ENCODE data around the gene CD96. TPM values are rescaled to one million over a fixed set of nuclear protein-coding genes. Genes with fewer than 3 reads are reported as not detected.

Gene CD96
- total and polyA plus RNA-seq, 2 donors (not counting 3 experiments of a cell fraction or from before 2014, with no cell fraction given), result not detected

GRCh38 chr3:111694471-111694870 is 152.5 kb downstream of the CD96 start:
- intact Hi-C loops (cut with micrococcal nuclease), result no loop called here
- H4K20me1 ChIP-seq (replicated peaks; ENCODE audit: control insufficient read depth, extremely low read depth, insufficient read depth, low read length), result no peaks in the 10 kb centered on the region
- DNase-seq (ENCODE audit: low read depth, low spot score) (no peak), FAIRE-seq (no peak)
- ChIA-PET POLR2A (no interaction called here), CTCF (interaction anchor here (1.1 to 2.3 kb wide), 4 partner anchors 9 to 319 kb away, joined by 3 to 10 read pairs (median 6); no protein-coding TSS in a partner anchor)
- H3K9me1 ChIP-seq (replicated peaks; ENCODE audit: control insufficient read depth, extremely low read depth, insufficient read depth, low read length), result no peaks in the 10 kb centered on the region
- H3K4me1 ChIP-seq (ENCODE audit: control insufficient read depth, extremely low read depth, insufficient read depth, low read length), result peaks cover 12% of the 10 kb centered on the region
- no peak overlapping the region for H3K9ac ChIP-seq (replicated peaks; ENCODE audit: extremely low read depth, insufficient read depth, low read length)
- no peaks in the 10 kb centered on the region for H3K79me2 ChIP-seq (ENCODE audit: control insufficient read depth, insufficient read depth, low read length)
- H3K36me3 ChIP-seq (ENCODE audit: control insufficient read depth in 2 of 2, extremely low read depth in 1 of 2, insufficient read depth in 2 of 2, low read length in 2 of 2), result no peaks in the 10 kb centered on the region
- no peak overlapping the region for H3K4me2 ChIP-seq (ENCODE audit: insufficient read depth, low read length)
- no peak overlapping the region for H3K4me3 ChIP-seq (replicated peaks in 1 of 3; ENCODE audit: insufficient read depth in 1 of 3, low read depth in 1 of 3, low read length in 3 of 3)
- no peaks in the 10 kb centered on the region for H3K9me3 ChIP-seq (replicated peaks; ENCODE audit: control insufficient read depth, insufficient read depth, low read length)
- no peak for TF ChIP-seq JUN (IDR thresholded peaks at IDR 0.05; ENCODE audit: borderline replicate concordance, insufficient read depth, insufficient read length, low read depth)
- no peak for TF ChIP-seq POLR2AphosphoS5 (IDR thresholded peaks at IDR 0.05; ENCODE audit: insufficient read depth, low read depth, low read length)
- TF ChIP-seq FOS (IDR thresholded peaks at IDR 0.05; ENCODE audit: borderline replicate concordance, insufficient read depth, low read length), result no peak
- no peak for TF ChIP-seq MAX (IDR thresholded peaks at IDR 0.05; ENCODE audit: insufficient read depth, insufficient read length)
- TF ChIP-seq GATA2 (IDR thresholded peaks at IDR 0.05; ENCODE audit: insufficient read depth, insufficient read length, low read depth, low read length), result no peak
- BruUV-seq (replicated peaks), result no TSS peak
- no peak overlapping the region for H3K27ac ChIP-seq (ENCODE audit: insufficient read depth, low read depth, low read length)
- no peak overlapping the region for H2AFZ ChIP-seq (ENCODE audit: low read depth, low read length)
- H3K27me3 ChIP-seq (ENCODE audit: control insufficient read depth in 2 of 2, insufficient read depth in 2 of 2, low read length in 2 of 2), result no peaks in the 10 kb centered on the region
- dilution Hi-C loops (cut with MboI; ENCODE audit: extremely low pct_ligation_motif_present, low sequenced_read_pairs), result no loop called here

- POLR2A ChIA-PET, result no interaction called here
- intact Hi-C loops (cut with micrococcal nuclease), result no loop called here
- dilution Hi-C loops (cut with MboI; ENCODE audit: extremely low pct_ligation_motif_present, low sequenced_read_pairs), result no loop called here
- H3K36me3 ChIP-seq (ENCODE audit: control insufficient read depth in 2 of 2, extremely low read depth in 1 of 2, insufficient read depth in 2 of 2, low read length in 2 of 2), result no peaks in the 10 kb centered on the region
- DNase-seq (ENCODE audit: low read depth, low spot score) (peak; percentile 40), FAIRE-seq (peak; percentile 75)
- no peak overlapping the region for H2AFZ ChIP-seq (ENCODE audit: low read depth, low read length)
- CTCF ChIA-PET, result interaction anchor here (0.8 to 2.3 kb wide), 7 partner anchors 8 to 318 kb away, joined by 3 to 7 read pairs (median 5); no protein-coding TSS in a partner anchor
- BruUV-seq (replicated peaks), result no TSS peak
- no peaks in the 10 kb centered on the region for H3K79me2 ChIP-seq (ENCODE audit: control insufficient read depth, insufficient read depth, low read length)
- peak overlapping the region; percentile 45 for H3K4me2 ChIP-seq (ENCODE audit: insufficient read depth, low read length)
- H3K27me3 ChIP-seq (ENCODE audit: control insufficient read depth in 2 of 2, insufficient read depth in 2 of 2, low read length in 2 of 2), result no peaks in the 10 kb centered on the region
- no peak overlapping the region for H3K4me3 ChIP-seq (replicated peaks in 1 of 3; ENCODE audit: insufficient read depth in 1 of 3, low read depth in 1 of 3, low read length in 3 of 3)
- no peak overlapping the region for H3K9ac ChIP-seq (replicated peaks; ENCODE audit: extremely low read depth, insufficient read depth, low read length)
- H4K20me1 ChIP-seq (replicated peaks; ENCODE audit: control insufficient read depth, extremely low read depth, insufficient read depth, low read length), result no peaks in the 10 kb centered on the region
- no peaks in the 10 kb centered on the region for H3K9me1 ChIP-seq (replicated peaks; ENCODE audit: control insufficient read depth, extremely low read depth, insufficient read depth, low read length)
- TF ChIP-seq GATA2 (IDR thresholded peaks at IDR 0.05; ENCODE audit: insufficient read depth, insufficient read length, low read depth, low read length) (peak; percentile 87), MAX (IDR thresholded peaks at IDR 0.05; ENCODE audit: insufficient read depth, insufficient read length) (no peak), JUN (IDR thresholded peaks at IDR 0.05; ENCODE audit: borderline replicate concordance, insufficient read depth, insufficient read length, low read depth) (no peak), POLR2AphosphoS5 (IDR thresholded peaks at IDR 0.05; ENCODE audit: insufficient read depth, low read depth, low read length) (peak; percentile 53), FOS (IDR thresholded peaks at IDR 0.05; ENCODE audit: borderline replicate concordance, insufficient read depth, low read length) (peak; percentile 90)
- H3K27ac ChIP-seq (ENCODE audit: insufficient read depth, low read depth, low read length), result peak overlapping the region; percentile 40
- no peaks in the 10 kb centered on the region for H3K9me3 ChIP-seq (replicated peaks; ENCODE audit: control insufficient read depth, insufficient read depth, low read length)
- peaks cover 12% of the 10 kb centered on the region for H3K4me1 ChIP-seq (ENCODE audit: control insufficient read depth, extremely low read depth, insufficient read depth, low read length)
Observed at GRCh38 chr3:111695636-111696117, 153.7 kb downstream of the CD96 start.

Data from endothelial cell of umbilical vein (primary cell).